Activated CD4-positive, alpha-beta T cell treated with anti-CD3 and anti-CD28 coated beads, Interleukin-2, amount 50 U/mL, for 16 hours (primary cell): Measurements from ENCODE around the gene CASS4.
"Not testable (repeated sequence)": the region's sequence is repeated elsewhere in the genome, so short reads cannot be mapped to it uniquely, and the experiment has no call there.

Experiments used
- DNase-seq: peaks from one replicate; pipeline ENCODE4 v3.0.0-alpha.2; 2020

CASS4 gene

GRCh38 chr20:56411759-56412472 lies at the start of gene CASS4:
Gene CASS4 (plus strand): TSS chr20:56412260. CDS start chr20:56412459, 199 bp downstream.
- DNase-seq: peak; percentile 38

GRCh38 chr20:56362833-56363413 lies 49.1 kb upstream of the CASS4 start:
- DNase-seq: no peak

GRCh38 chr20:56363491-56363890 lies 48.6 kb upstream of the CASS4 start:
- no peak for DNase-seq

- no peak for DNase-seq
Observed at GRCh38 chr20:56368351-56369134, 43.5 kb upstream of the CASS4 start.

GRCh38 chr20:56369179-56369578 lies 42.9 kb upstream of the CASS4 start:
- DNase-seq: no peak

- no peak for DNase-seq
Observed at GRCh38 chr20:56371977-56372376, 40.1 kb upstream of the CASS4 start.

GRCh38 chr20:56372850-56373249 lies 39.2 kb upstream of the CASS4 start:
- peak; percentile 27 for DNase-seq

GRCh38 chr20:56373942-56374341 lies 38.1 kb upstream of the CASS4 start:
- DNase-seq: peak; percentile 80

GRCh38 chr20:56376331-56376730 lies 35.7 kb upstream of the CASS4 start:
- DNase-seq: no peak

GRCh38 chr20:56378386-56378785 lies 33.7 kb upstream of the CASS4 start:
- DNase-seq: no peak

GRCh38 chr20:56380375-56380774 lies 31.7 kb upstream of the CASS4 start:
- no peak for DNase-seq

- no peak for DNase-seq
Observed at GRCh38 chr20:56381501-56381900, 30.6 kb upstream of the CASS4 start.

- DNase-seq: no peak
Observed at GRCh38 chr20:56382696-56383095, 29.4 kb upstream of the CASS4 start.

GRCh38 chr20:56383334-56383733 lies 28.7 kb upstream of the CASS4 start:
- DNase-seq: no peak

- no peak for DNase-seq
Observed at GRCh38 chr20:56385130-56385529, 26.9 kb upstream of the CASS4 start.

- DNase-seq: no peak
Observed at GRCh38 chr20:56386219-56386618, 25.8 kb upstream of the CASS4 start.

- DNase-seq: no peak
Observed at GRCh38 chr20:56388882-56389281, 23.2 kb upstream of the CASS4 start.

GRCh38 chr20:56389807-56390206 lies 22.3 kb upstream of the CASS4 start:
- DNase-seq: no peak

- not testable (repeated sequence) for DNase-seq
Observed at GRCh38 chr20:56390396-56390795, 21.7 kb upstream of the CASS4 start.

GRCh38 chr20:56391037-56391436 lies 21.0 kb upstream of the CASS4 start:
- no peak for DNase-seq

- no peak for DNase-seq
Observed at GRCh38 chr20:56391596-56392131, 20.4 kb upstream of the CASS4 start.

- DNase-seq: peak; percentile 100
Observed at GRCh38 chr20:56392132-56392880, 19.8 kb upstream of the CASS4 start, which contains the start of the genes AURKA and CSTF1. Gene AURKA (minus strand): TSS chr20:56392215. CDS start chr20:56388197, 4,018 bp downstream. Gene CSTF1 (plus strand): TSS chr20:56392645. CDS start chr20:56395553, 2,908 bp downstream.
